Testis (tissue), 2 donors: ENCODE results near the gene TFAP2A.

Experiments
- POLR2A ChIP-seq: fragments of 450-650 bp; IDR thresholded peaks from one replicate; pipeline ENCODE4 v1.6.1; 2017; ENCODE audit warnings: antibody characterized with exemption, mild to moderate bottlenecking, moderate library complexity
- TF ChIP-seq, protein P1 (sequence below), 3 experiments: fragments of 450-650 bp in 2 of 3; fragments of 200-600 bp in 1 of 3; sonication (generic) in 1 of 3; IDR thresholded peaks; one replicate each; pipeline ENCODE4 v1.5.1; 2016 to 2019; ENCODE audit warnings: antibody characterized with exemption in 3 of 3, mild to moderate bottlenecking in 2 of 3, moderate library complexity in 1 of 3

DNA sequence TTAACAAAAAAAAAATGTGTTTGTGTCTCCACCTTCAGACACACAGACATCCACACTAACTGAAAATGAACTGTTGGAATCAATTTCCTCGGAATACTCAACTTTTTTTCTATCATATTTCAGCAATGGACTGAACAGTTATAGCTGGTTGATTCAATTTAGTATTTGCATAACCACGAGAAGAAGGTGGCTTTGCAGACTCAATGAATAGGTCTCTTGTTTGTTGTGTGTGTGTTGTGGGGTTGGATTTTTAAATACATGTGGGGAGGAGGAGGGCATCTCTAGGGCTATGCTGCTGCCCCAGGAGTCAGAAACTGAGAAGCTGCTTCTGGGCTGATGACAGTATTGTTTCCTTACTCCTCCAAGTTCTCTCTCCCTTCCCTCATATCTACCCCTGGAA is 28.7 kb downstream of the TFAP2A start:
- TF ChIP-seq, protein P1, sequence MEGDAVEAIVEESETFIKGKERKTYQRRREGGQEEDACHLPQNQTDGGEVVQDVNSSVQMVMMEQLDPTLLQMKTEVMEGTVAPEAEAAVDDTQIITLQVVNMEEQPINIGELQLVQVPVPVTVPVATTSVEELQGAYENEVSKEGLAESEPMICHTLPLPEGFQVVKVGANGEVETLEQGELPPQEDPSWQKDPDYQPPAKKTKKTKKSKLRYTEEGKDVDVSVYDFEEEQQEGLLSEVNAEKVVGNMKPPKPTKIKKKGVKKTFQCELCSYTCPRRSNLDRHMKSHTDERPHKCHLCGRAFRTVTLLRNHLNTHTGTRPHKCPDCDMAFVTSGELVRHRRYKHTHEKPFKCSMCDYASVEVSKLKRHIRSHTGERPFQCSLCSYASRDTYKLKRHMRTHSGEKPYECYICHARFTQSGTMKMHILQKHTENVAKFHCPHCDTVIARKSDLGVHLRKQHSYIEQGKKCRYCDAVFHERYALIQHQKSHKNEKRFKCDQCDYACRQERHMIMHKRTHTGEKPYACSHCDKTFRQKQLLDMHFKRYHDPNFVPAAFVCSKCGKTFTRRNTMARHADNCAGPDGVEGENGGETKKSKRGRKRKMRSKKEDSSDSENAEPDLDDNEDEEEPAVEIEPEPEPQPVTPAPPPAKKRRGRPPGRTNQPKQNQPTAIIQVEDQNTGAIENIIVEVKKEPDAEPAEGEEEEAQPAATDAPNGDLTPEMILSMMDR (IDR thresholded peaks at IDR 0.05) = no peak
- no peak for TF ChIP-seq POLR2A
